BE2C (cell line): ENCODE results near the gene THAP4.
"Not testable (repeated sequence)": the region's sequence is repeated elsewhere in the genome, so short reads cannot be mapped to it uniquely, and the experiment has no call there.

Source experiments
- DNase-seq: peaks from one replicate; pipeline ENCODE4 v3.0.0-alpha.2; 2020
- H3K27me3 ChIP-seq: fragments of 250-450 bp; sonication (Bioruptor Pico); 2 replicates; pipeline ENCODE4 v1.5.1; 2020; ENCODE audit warnings: mild to moderate bottlenecking
- H3K36me3 ChIP-seq: fragments of 250-450 bp; sonication (Bioruptor Pico); 2 replicates; pipeline ENCODE4 v1.5.1; 2020; ENCODE audit warnings: mild to moderate bottlenecking
- H3K4me1 ChIP-seq: fragments of 250-450 bp; sonication (Bioruptor Pico); 2 replicates; pipeline ENCODE4 v1.5.1; 2020
- H3K4me3 ChIP-seq: 2 replicates; pipeline ENCODE4 v1.5.1; 2011; ENCODE audit warnings: low read depth, low read length
- H3K9me3 ChIP-seq: fragments of 250-450 bp; sonication (Bioruptor Pico); 2 replicates; pipeline ENCODE4 v1.5.1; 2020
- CTCF ChIP-seq: IDR thresholded peaks from 2 replicates; pipeline ENCODE4 v1.5.1; 2012; ENCODE audit warnings: mild to moderate bottlenecking, low read depth, low read length

The THAP4 gene

GRCh38 chr2:241666627-241667400, 29.9 kb upstream of the THAP4 start:
- H3K4me1 ChIP-seq = peaks cover 18% of the 10 kb centered on the region
- peak; percentile 91 for DNase-seq
- H3K27me3 ChIP-seq = no peaks in the 10 kb centered on the region
- H3K9me3 ChIP-seq = no peaks in the 10 kb centered on the region
- peaks cover 42% of the 10 kb centered on the region for H3K36me3 ChIP-seq
- no peak for TF ChIP-seq CTCF
- peak overlapping the region; percentile 35 for H3K4me3 ChIP-seq

- no peak for TF ChIP-seq CTCF
- Histone ChIP-seq H3K4me1 (peaks cover 18% of the 10 kb centered on the region), H3K36me3 (peaks cover 35% of the 10 kb centered on the region), H3K9me3 (no peaks in the 10 kb centered on the region), H3K4me3 (peak overlapping the region; percentile 21; the same call in 1 of the 2 replicates), H3K27me3 (no peaks in the 10 kb centered on the region)
- DNase-seq = no peak
Observed at GRCh38 chr2:241665731-241666440, 28.9 kb upstream of the THAP4 start.

- H3K4me1 ChIP-seq = peaks cover 18% of the 10 kb centered on the region
- H3K27me3 ChIP-seq, H3K9me3 ChIP-seq, H3K4me3 ChIP-seq, DNase-seq: not testable (repeated sequence)
- H3K36me3 ChIP-seq = peaks cover 32% of the 10 kb centered on the region
Observed at GRCh38 chr2:241662731-241663130, 25.8 kb upstream of the THAP4 start.

GRCh38 chr2:241660593-241661213, 23.7 kb upstream of the THAP4 start:
- H3K4me1 ChIP-seq = peaks cover 6% of the 10 kb centered on the region
- peaks cover 33% of the 10 kb centered on the region for H3K36me3 ChIP-seq
- no peak for TF ChIP-seq CTCF
- no peaks in the 10 kb centered on the region for H3K9me3 ChIP-seq
- no peaks in the 10 kb centered on the region for H3K27me3 ChIP-seq
- DNase-seq = no peak
- no peak overlapping the region for H3K4me3 ChIP-seq

- TF ChIP-seq CTCF = peak; percentile 86
- peak; percentile 78 for DNase-seq
- peaks cover 44% of the 10 kb centered on the region for H3K36me3 ChIP-seq
- H3K9me3 ChIP-seq = no peaks in the 10 kb centered on the region
- H3K4me1 ChIP-seq = no peaks in the 10 kb centered on the region
- H3K27me3 ChIP-seq = no peaks in the 10 kb centered on the region
- no peak overlapping the region for H3K4me3 ChIP-seq
Observed at GRCh38 chr2:241659150-241659739, 22.3 kb upstream of the THAP4 start.

GRCh38 chr2:241658296-241658695, 21.3 kb upstream of the THAP4 start:
- no peak overlapping the region for H3K4me3 ChIP-seq
- H3K27me3 ChIP-seq = no peaks in the 10 kb centered on the region
- H3K36me3 ChIP-seq = peaks cover 50% of the 10 kb centered on the region
- H3K4me1 ChIP-seq = no peaks in the 10 kb centered on the region
- TF ChIP-seq CTCF = no peak
- DNase-seq = no peak
- H3K9me3 ChIP-seq = no peaks in the 10 kb centered on the region
